Esophagus (tissue), 2 donors: ENCODE measurements around the gene DEPP1. TPM values are rescaled to one million over a fixed set of nuclear protein-coding genes. Genes with fewer than 3 reads are reported as not detected.

ENCODE experiments used
- H3K27ac ChIP-seq, 2 donors: one replicate each; pipeline ENCODE4 v1.5.1; 2013; ENCODE audit warnings: low read depth in 2 of 2, mild to moderate bottlenecking in 2 of 2, inconsistent platforms in 1 of 2, low read length in 1 of 2, moderate library complexity in 1 of 2
- H3K27me3 ChIP-seq, 2 donors: one replicate each; pipeline ENCODE4 v1.6.1; 2013; ENCODE audit warnings: low read length in 2 of 2, control low read depth in 1 of 2, mild to moderate bottlenecking in 1 of 2; ENCODE audit not compliant: insufficient read depth in 2 of 2, control insufficient read depth in 1 of 2
- H3K36me3 ChIP-seq, 2 donors: one replicate each; pipeline ENCODE4 v1.6.1; 2013; ENCODE audit warnings: low read length in 1 of 2; ENCODE audit not compliant: control insufficient read depth in 2 of 2, insufficient read depth in 2 of 2
- H3K4me1 ChIP-seq, 2 donors: one replicate each; pipeline ENCODE4 v1.6.1; 2013; ENCODE audit warnings: low read length in 1 of 2; ENCODE audit not compliant: control insufficient read depth in 2 of 2, insufficient read depth in 2 of 2
- H3K4me3 ChIP-seq, 2 donors: one replicate each; pipeline ENCODE4 v1.5.1; 2013; ENCODE audit warnings: low read length in 2 of 2, mild to moderate bottlenecking in 2 of 2, low read depth in 1 of 2, moderate library complexity in 1 of 2
- H3K9me3 ChIP-seq, 2 donors: one replicate each; pipeline ENCODE4 v1.6.1; 2013; ENCODE audit warnings: mild to moderate bottlenecking in 2 of 2, low read depth in 1 of 2, low read length in 1 of 2, moderate library complexity in 1 of 2; ENCODE audit not compliant: control insufficient read depth in 2 of 2, insufficient read depth in 1 of 2
- WGBS, 2 donors: extraction: QIAGEN DNeasy Blood & Tissue Kit; methylation state at CpG; one replicate each; pipeline ENCODE4 v1.1.7; 2013; 5-methylcytosine and 5-hydroxymethylcytosine counted together
- polyA plus RNA-seq, 2 donors: library from polyadenylated mRNA; stranded (reverse); fragments of 200-250 nt; gene quantifications; one replicate each; pipeline ENCODE4 v1.2.3, GENCODE V29; 2013
- donor health status: healthy with polysubstance abuse.
- donor health status: Bipolar disorder and iron deficiency.

Gene DEPP1
- polyA plus RNA-seq, 2 donors: 7.7 to 29.0 TPM

DNA sequence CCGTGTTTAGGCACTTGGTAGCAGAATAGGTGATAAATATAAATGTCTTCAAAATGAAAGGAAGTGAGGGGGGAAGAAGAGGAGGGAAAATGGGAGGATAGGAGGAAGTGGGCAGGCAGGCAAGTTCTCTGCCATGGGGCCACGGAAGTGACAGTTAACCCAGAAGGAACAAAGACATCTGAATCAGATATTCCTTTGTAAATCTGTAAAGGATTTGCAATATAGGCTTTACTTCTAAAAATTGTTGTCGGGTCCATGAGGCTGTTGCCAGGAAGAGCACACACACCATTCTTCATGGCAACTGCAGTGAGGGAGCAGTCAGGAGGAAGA lies 42.7 kb downstream of the DEPP1 start:
- no peak overlapping the region for H3K27ac ChIP-seq
- no peaks in the 10 kb centered on the region for H3K36me3 ChIP-seq
- H3K9me3 ChIP-seq: no peaks in the 10 kb centered on the region
- H3K4me3 ChIP-seq: no peak overlapping the region
- H3K27me3 ChIP-seq: peaks cover 0 to under 1% of the 10 kb centered on the region in 2 donors
- H3K4me1 ChIP-seq: peaks cover 0 to 4% of the 10 kb centered on the region in 2 donors
- WGBS, 2 donors: 37 to 43% methylated on average over 3 of the region's 3 CpGs

DNA sequence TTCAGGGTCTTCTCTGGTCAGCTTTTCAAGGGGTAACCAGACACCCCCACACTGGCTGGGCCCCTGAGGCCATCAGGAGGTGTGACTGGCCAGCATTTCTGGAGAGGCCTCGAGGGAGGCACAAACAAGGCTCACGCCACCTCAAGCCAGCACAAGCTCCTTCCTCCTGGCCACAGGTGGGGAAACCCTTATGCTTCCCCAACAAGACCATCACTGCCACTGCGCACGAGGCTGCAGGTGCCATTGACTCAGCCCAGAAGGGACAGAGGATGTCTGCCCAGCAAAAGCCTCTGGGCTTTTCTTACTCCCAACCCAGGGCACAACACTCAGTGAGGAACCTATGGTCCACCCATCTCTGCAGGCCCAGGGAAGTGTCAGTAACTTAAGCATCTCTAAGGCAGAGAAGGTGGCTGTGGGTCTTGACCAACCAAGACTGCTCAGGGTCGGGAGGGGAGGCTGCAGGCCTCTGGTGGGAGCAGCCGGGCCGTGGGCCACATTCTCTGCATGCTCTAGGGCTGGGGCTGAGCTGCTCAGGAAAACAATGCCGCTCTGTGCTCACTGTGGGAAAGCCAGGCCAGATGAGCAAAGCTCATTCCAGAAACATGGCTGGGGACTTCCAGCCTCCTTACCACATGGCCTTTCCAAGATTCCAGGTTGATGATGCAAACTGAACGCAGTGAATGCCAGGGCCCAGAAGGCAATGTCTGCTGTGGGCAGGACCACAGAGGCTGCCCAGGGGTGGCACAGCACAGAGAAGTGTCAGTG lies 43.2 kb downstream of the DEPP1 start:
- Histone ChIP-seq H3K27me3 (no peaks in the 10 kb centered on the region), H3K36me3 (no peaks in the 10 kb centered on the region), H3K4me3 (no peak overlapping the region), H3K27ac (no peak overlapping the region), H3K9me3 (no peaks in the 10 kb centered on the region), H3K4me1 (peaks cover 0 to 4% of the 10 kb centered on the region in 2 donors)
- WGBS, 2 donors: 50 to 55% methylated on average over 9 of the region's 9 CpGs

DNA sequence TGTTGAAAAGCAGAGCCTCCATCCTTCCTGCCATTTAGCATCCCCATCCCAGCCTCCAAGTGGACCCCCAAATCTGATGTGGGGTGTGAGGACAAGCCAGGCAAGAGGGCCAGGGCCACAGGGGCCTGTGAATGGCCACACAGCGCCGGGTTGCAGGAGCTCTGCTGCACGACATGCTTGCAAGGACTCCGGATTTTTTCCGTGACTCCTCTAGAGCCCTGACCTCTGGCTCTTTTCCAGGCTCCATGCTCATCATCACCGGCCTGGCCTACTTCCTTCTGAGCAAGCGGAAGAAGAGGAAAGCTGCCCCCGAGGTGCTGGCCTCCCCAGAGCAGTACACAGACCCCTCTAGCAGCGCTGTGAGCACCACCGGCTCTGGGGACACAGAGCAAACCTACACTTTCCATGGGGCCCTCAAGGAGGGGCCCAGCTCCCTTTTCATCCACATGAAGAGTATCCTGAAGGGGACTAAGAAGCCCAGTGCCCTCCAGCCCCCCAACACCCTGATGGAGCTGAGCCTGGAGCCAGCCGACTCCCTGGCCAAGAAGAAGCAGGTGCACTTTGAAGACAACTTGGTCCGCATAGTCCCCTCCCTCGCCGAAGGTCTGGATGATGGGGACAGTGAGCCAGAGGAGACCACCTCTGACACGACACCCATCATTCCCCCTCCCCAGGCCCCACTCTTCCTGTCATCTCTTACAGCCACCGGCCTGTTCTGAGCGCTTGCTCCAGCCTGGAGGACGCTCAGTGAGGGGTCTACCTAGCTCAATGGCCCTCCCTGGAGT lies 44.0 kb downstream of the DEPP1 start:
- no peak overlapping the region for H3K4me3 ChIP-seq
- H3K36me3 ChIP-seq: no peaks in the 10 kb centered on the region
- WGBS, 2 donors: 84 to 87% methylated on average over 18 of the region's 18 CpGs
- peaks cover 0 to 4% of the 10 kb centered on the region in 2 donors for H3K4me1 ChIP-seq
- no peaks in the 10 kb centered on the region for H3K9me3 ChIP-seq
- H3K27ac ChIP-seq: no peak overlapping the region
- no peaks in the 10 kb centered on the region for H3K27me3 ChIP-seq

DNA sequence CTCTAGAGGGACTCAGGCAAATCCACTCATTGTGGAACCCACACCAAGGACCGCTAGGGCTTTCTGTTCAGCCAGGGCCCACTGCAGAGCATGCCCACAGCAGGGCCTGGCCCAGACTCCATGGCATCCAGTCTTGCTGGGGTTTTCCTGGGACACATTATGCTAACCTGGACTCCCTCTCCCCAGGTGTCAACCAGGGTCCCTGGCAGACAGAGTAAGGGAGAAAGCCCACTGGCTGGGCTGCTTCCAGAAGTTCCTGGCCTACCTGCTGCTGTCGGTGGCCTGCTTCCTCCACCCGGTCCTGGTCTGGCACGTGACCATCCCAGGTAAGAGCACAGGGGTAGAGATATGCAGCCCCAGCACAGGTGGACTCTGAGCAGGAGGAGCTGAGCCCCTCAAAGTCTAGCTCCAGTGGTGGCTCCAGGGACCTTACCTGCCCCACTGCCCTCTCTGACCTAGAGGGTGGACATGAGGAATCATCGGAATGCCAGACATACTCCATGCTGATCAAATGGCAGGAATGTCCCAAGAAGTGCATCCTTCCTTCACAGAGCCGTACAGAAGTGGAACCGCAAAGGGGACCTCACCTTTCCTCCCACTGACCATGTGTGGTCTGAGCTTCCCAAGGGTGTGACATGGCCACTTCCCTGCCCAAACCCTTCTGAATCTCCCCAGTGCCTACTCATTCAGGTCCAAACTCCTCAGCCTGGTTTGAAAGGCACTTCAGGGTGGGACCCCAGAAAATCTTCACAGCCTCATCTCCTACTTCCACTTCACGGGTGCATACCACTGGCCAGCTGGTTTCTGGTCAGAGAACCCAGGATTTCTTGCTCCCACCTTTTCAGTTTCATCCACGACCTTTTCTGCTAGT lies 44.9 kb downstream of the DEPP1 start:
- WGBS, 2 donors: 78 to 79% methylated on average over 9 of the region's 9 CpGs
- Histone ChIP-seq H3K4me1 (peaks cover 2 to 4% of the 10 kb centered on the region in 2 donors), H3K4me3 (no peak overlapping the region), H3K27ac (no peak overlapping the region), H3K9me3 (no peaks in the 10 kb centered on the region), H3K36me3 (no peaks in the 10 kb centered on the region), H3K27me3 (no peaks in the 10 kb centered on the region)

DNA sequence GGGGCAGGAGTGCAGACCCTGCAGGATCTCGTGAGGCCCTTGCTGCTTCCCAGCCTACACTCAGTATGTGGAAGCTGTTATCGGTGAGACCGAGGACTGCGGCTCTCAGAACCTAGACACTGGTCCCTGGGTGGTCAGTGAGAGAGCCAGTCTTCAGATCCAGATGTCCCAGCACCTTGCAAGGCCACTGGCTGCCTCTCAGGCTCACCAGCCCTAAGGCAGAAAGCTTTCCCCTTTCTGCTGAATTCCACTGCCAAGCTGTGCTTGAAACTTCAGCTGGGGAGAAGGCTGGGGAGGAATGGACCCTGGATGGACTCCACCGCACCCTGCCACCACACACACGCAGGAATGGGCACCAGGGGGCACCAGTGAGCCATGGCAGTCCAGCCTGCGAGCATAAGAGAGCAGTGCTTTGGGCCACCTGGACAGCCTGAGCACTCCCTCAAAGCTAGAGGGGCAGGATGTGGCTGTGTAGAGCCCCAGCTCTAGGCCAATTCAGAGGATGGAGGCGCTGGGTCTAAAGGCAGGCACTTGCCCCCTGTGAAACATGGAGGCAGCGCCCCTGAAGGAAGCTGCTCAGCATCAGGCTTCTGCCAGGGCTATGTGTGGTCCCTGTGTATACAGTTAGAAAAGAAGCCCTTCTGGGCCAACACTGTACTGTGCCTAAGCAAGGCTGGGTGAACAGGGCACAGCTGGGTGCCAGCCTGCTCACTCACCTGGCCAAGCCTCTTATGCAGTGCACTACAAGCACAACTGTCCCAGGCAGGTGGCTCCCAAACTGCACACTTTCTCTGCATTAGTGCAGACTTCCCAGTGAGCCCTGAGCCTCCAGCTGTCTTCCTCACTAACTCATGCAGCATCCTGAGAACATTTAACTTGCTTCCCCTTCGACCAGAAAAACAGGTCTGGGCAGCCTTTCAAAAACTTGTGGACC lies 45.8 kb downstream of the DEPP1 start:
- Histone ChIP-seq H3K27me3 (no peaks in the 10 kb centered on the region), H3K4me1 (peaks cover 2 to 4% of the 10 kb centered on the region in 2 donors), H3K9me3 (no peaks in the 10 kb centered on the region), H3K4me3 (no peak overlapping the region), H3K27ac (no peak overlapping the region), H3K36me3 (no peaks in the 10 kb centered on the region)
- 45 to 49% methylated on average over 10 of the region's 10 CpGs for WGBS, 2 donors

DNA sequence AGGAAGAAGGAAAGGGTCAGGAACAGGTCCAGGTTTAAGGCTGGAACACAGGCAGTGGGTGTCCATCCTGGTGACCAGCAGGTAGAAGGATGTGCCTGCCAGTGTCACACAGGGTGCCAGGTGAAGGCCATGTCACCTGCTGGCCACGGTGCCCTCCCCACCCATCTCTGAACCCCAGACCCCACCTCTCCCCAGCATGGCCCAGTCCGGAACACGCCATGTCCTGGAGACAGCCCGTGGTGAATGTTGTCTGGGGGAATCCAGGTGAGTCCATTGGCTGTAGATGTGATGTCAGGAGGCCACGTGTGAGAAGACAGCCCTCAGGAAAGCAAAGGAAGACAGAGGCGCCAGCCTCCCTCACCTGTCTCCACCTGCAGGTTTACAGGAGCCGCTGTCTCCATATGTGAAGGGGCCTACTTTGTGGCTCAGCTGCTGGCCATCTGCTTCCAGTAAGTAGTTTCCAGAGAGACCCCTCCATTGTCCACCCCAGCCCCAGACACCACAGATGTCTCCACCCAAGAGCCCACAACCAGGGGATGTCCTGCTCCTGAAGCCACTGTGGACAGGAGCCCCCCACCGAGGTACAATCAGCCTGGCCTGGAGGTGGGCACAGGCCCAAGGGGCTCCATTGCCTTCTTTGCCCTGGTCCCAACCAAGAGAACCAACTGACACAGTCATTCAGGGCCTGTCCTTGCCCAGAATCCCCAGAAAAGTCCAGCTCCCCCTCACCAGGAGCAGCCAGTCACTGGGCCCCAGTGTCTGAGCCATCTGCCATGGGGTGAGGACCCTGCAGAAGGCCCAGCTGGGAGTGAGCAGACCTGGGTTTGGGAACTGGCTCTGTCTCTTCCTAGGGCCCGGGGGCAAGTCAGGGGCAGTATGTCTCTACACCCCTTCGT lies 46.7 kb downstream of the DEPP1 start:
- 82 to 85% methylated on average over 10 of the region's 10 CpGs for WGBS, 2 donors

DNA sequence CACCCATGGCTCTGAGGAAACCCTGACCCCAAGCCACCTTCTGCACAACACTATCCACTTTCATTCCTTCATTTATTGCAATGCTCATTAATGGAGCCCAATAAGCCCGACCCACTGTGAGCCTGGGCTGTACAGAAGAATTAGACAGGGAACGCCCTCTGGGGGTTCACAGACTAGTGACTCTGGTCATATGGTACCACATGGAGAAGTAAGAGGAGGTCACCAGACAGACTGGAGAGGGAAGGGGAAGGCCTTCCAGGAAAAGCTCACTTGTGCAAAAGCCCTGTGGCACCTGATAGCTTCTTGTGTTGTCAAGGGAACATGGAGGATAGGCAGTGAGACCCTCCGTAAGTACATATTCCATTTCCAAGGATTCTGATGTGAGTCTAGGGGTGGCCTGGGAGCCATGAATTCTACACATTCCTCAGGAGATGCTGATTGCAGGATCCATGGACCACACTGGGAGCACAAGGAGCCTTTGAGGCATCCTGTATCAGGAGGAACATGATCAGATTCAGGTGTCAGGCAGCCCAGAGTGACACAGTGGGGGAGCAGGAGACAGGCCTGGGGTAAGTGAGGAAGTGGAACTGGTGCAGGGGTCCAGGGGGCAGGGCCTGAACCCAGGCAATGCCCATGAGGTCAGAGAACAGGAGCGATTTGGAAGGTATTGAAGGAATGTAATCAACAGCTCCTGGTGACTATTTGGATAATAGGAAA lies 47.5 kb downstream of the DEPP1 start:
- Histone ChIP-seq H3K36me3 (no peaks in the 10 kb centered on the region), H3K27me3 (no peaks in the 10 kb centered on the region)

More for the DNA sequence above, 46.7 kb downstream of the DEPP1 start:
- no peak overlapping the region for H3K27ac ChIP-seq
- H3K4me1 ChIP-seq: peaks cover 2 to 5% of the 10 kb centered on the region in 2 donors
- H3K4me3 ChIP-seq: no peak overlapping the region
- no peaks in the 10 kb centered on the region for H3K36me3 ChIP-seq
- no peaks in the 10 kb centered on the region for H3K9me3 ChIP-seq
- no peaks in the 10 kb centered on the region for H3K27me3 ChIP-seq

More for the DNA sequence above, 47.5 kb downstream of the DEPP1 start:
- no peak overlapping the region for H3K27ac ChIP-seq
- H3K4me1 ChIP-seq: peaks cover 2 to 7% of the 10 kb centered on the region in 2 donors
- 80% methylated on average over 4 of the region's 4 CpGs for WGBS, 2 donors
- H3K4me3 ChIP-seq: no peak overlapping the region
- H3K9me3 ChIP-seq: no peaks in the 10 kb centered on the region
